NCI-H446 (cell line): ENCODE data around the gene DKK1.
A peak's percentile ranks its signal among the peaks of the same experiment; 100 is the strongest.

Source experiments
- DNase-seq, 2 experiments: peaks; one replicate each; lab custom pipeline; 2025; lab: John Stamatoyannopoulos, UW

Gene DKK1, protein sequence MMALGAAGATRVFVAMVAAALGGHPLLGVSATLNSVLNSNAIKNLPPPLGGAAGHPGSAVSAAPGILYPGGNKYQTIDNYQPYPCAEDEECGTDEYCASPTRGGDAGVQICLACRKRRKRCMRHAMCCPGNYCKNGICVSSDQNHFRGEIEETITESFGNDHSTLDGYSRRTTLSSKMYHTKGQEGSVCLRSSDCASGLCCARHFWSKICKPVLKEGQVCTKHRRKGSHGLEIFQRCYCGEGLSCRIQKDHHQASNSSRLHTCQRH

DNA sequence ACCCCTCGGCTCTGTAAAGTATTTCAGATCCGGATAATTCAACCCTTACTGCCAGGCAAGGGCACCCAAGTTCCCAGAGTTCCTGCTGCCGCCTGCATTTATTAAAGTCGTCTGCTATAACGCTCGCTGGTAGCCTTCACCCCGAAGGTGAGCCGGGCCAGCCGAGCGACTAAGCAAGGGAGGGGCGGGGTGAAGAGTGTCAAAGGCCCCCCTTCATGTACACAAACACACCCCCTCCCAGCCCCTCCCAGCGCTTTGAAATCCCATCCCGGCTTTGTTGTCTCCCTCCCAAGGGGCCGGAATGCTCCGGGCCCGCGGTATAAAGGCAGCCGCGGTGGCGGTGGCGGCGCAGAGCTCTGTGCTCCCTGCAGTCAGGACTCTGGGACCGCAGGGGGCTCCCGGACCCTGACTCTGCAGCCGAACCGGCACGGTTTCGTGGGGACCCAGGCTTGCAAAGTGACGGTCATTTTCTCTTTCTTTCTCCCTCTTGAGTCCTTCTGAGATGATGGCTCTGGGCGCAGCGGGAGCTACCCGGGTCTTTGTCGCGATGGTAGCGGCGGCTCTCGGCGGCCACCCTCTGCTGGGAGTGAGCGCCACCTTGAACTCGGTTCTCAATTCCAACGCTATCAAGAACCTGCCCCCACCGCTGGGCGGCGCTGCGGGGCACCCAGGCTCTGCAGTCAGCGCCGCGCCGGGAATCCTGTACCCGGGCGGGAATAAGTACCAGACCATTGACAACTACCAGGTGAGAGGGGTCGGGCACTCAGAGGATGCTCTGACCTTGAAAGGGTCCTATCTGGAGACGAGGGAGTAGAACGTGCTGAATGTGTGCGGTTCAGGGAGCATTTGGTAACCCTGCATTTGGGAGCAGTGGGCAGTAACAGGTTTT lies at the start of gene DKK1:
TSS of gene DKK1 (plus strand) at position 349 of the 889 bp plus-strand sequence. CDS start at position 503, 154 bp downstream.
- no peak for DNase-seq

DNA sequence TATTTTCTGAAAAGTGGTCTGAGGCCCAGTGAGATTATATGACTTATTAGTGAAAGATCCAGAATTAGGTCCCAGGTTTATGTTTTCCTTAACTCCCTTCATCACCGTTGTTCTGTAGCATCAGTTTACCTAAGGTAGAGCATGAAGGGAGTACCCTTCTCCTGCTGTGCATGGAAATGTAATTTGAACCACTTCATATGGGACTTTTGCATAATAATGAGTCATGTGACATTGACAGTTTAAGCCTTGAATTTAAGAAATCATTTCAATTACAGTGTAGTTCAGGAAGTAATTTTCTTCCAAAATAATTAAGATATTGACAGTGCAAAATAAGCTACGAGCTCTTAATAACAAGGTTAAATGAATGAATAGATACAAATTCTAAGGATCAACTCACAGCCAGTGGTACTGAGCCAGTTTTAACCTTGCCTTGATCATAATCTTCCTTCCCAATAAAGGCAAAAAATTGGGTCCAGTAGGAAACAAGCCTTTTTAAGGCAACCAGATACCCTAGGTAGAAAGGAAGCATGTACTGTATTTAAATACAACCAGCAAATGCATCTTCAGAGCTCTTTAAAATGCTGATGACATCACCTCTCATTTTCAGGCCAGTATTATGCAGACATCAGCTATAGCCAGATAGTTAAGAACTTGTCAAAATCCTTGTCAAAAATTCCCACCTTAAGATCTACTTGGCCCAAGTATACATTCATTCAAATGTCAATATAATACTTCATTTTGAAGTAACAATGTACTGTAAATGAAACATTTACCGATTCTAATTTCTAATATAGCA lies 48.8 kb upstream of the DKK1 start:
- DNase-seq, result no peak

DNA sequence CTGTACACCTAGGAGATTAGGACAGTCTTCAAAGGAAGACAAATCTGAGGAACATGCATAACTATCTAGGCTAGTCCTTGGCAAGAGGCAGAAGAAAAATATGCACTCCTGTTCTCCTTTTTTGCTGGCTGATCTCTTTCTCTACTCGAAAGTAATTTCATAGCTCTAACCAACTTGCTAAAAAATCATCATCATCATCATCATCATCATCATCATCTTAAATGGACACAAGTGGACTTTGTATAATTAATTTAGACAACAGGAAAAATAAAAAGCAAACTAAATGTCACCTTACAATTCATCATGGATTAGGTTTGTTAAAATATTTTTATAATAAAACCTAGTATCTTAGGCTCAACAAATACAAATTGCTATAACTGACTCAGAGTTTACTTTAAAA lies 47.2 kb upstream of the DKK1 start:
- no peak for DNase-seq

DNA sequence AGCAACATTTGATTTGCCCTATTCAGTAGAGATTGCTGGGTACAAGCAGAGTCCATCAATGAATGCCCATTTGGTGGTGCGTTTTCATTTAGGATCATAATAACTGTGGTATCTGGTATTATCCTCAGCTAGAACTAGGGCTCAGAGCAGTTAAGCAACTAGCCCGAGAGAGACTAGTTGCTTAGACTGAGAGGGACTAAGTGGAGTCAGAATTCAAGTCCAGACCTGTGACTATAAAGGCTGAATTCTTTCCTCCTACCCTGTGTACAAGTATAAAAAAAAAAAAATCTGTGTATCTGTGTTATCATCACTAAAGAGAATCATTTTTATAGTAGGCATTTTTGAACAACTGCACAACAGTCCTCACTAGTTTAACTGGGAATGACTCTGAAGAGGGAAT lies 45.3 kb upstream of the DKK1 start:
- DNase-seq, result no peak

DNA sequence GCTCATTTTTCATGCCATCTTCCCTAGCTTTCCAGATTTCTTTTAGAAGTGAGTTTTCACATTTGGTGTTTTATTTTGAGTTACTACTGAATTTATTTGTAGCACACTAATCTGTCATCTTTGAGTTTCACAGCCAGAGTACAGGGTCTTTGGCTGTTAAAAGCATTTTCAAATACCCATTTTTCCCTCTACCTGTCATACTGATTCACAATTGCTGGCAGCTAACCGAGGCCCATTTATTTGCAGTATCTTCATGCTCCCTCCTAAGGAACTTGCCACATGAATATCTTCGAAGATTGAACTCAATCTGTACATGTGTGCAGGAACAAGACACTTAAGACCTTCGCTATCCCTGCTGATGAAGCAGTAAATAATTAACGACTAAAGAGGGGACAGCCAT lies 44.8 kb upstream of the DKK1 start:
- no peak for DNase-seq

DNA sequence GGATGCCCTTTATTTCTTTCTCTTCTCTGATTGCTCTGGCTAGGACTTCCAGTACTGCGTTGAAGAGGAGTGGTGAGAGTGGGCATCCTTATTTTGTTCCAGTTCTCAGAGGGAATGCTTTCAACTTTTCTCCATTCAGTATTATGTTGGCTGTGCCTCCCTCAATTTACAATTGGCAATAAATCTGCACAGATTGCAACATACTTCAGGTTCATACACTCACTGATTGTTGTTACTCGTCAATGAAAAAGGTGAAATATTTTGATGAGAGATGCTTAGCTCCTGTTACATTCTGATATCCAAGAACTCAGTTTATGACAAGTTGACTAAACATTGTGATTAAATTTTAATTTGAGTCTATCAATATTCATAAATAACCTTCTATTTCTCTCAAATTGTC lies 37.9 kb upstream of the DKK1 start:
- no peak for DNase-seq

DNA sequence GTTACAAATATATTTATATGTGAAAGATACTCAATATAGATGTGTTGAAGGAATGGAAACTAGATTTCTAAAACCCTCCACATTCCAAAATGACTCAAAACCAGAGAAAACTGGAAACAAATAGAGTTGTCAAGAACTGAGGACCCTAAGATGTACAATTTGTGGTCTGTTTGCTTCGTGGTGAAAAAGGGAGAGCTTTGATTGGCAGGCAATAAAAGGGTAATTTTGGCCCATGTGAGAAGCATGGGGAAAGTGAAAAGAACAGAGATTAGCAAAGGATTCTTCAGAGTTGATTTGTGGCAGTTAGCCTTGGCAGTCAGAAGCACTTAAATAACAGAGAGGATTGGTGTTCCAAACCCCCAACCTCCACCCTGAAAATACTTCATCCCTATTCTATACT lies 37.1 kb upstream of the DKK1 start:
- no peak for DNase-seq

DNA sequence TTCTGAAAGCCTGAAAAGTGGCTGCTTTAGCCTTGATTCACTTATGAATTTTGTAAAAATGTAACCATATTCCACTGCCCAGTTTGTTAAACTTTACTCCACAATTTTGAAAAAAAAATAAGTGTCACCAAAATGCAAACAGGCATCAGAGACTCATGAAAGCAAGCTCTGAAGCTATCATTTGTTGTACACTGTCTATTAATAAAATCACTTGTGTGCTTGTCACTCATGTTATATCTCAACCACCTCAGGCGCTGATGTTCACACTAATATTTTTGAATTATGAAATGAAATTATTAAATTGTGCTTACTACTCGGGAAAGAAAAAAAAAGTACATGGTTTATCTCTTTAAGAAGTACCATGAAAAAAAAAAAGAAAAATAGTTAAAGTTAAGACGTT lies 34.5 kb upstream of the DKK1 start:
- no peak for DNase-seq

DNA sequence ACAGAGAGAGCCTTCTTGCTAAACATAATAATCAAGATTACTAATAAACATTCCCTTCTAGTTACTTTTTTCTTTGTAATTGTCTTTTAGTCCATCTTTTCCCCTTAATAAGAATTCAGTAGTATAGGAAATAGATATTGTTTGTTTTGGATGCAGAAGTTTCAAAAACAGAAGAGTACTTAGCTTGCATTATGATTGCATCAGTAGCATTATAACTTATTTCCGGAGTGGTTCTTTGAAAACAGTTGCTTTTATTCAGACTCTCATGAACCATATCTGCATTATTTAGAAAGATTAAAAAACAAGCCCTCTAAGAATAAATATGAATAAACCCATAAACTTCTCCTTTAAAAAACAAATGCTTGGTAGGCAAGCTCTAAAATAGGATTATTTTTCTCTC lies 34.0 kb upstream of the DKK1 start:
- no peak for DNase-seq

DNA sequence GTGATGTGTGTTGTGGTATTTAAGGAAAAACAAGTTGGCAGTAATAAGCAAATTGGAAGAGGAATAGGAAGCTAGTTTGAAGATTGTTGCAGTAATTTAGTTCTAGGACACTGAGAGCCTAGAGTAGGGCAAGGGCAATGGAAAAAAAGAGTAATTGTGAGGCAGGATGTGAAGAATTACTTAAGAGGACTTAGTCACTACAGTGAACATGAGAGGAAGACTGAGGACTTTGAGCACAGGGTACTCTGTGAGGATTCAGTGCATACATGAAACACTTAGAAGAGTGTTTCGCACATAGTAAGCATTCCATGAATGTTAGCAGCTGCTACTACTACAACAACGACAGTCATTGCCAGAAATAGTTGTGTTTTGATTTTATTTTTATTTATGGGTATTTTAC lies 30.9 kb upstream of the DKK1 start:
- no peak for DNase-seq

DNA sequence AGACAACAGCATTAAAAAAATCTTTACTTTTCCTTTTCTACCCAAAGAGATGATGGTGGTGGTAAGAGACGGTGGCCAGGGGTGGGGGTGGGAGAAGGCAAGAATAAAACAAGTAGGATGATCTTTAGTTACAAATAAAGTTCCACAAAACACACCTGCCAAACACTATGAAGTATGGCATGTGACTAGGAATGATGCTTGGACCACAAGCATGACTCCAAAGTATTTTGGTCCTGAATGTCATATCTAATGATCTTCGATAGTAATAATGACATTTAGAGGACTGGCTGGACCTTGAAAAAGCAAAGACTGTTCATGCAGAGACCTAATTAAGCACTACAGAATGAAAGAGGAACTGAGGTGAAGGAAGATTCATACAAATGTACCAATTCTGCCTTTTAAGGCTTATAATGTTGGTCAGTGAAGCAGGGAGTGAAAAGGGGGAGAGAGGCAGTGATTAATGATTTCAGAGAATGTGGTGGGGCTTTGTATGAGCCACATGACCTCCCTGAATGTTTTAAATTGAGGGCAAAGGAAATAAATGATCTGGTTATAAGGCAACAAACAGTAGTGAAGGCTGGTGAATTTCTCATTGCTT lies 29.6 kb upstream of the DKK1 start:
- no peak for DNase-seq

DNA sequence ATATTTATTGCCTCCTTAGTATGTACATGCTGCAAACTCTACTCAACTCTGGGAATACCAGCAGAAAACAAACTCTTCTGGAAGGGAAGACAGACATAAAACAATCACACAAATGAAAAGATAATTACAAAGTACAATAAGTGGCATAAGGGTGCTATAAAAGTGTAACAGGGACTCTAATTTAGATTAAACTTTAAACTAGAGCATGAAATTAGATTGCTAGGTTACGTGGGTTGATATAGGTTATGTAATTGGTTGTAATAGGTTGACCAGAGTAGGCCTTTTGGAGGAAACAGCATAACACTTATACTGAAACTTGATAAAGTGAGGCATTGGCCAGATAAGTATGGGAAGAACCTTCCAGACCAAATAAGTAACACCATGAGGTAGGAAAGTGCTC lies 26.2 kb upstream of the DKK1 start:
- no peak for DNase-seq

DNA sequence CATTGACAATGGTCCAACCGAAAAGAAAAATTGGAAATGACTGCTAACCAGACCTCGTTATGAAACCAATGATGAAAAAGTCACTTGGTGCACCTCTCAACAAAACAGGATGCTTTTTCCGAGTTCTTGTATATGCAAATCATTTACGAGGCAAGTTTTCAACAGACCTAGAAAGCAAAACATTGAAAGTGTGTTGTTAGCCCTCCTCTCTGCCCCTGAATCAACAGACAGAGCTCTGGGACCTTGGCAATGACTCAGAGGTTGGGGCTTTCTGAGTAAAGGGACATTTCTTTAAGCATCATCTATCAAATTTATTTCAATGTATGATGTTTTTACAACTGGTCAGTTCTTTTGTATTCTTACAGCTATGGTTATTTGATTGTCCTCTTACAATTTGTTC lies 16.3 kb upstream of the DKK1 start:
- DNase-seq, result no peak

DNA sequence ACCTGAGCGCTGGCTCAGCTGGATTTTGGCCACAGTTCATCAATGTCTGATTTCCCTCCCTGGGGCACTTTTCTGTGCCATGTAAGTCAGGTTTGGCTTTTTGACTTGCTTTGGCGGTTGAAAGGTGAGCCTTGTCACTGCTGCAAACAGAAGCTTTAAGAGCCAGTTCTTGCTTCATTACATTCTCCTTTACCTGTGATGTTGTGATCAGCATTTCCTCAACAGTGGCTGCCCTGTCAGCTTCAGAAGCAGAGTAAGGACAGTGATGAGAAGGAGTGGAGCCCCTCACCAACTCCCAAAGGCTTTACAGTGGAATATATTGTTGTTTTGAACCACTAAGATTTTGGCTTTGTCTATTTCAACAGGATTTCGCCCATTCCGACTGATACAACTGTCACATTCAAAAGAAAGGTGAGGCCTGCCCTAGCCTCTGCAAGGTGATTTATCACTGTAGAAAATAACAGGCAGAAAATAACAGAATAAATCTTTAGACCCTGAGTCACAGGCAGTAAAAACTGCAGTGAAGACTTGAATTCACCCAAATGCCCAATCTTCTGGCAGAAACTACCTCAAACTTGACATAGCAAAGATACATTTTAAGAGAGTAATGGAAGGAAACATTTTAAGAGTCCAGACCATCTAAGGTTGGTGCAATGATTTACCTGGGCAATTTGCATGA lies 13.3 kb upstream of the DKK1 start:
- DNase-seq, result no peak

DNA sequence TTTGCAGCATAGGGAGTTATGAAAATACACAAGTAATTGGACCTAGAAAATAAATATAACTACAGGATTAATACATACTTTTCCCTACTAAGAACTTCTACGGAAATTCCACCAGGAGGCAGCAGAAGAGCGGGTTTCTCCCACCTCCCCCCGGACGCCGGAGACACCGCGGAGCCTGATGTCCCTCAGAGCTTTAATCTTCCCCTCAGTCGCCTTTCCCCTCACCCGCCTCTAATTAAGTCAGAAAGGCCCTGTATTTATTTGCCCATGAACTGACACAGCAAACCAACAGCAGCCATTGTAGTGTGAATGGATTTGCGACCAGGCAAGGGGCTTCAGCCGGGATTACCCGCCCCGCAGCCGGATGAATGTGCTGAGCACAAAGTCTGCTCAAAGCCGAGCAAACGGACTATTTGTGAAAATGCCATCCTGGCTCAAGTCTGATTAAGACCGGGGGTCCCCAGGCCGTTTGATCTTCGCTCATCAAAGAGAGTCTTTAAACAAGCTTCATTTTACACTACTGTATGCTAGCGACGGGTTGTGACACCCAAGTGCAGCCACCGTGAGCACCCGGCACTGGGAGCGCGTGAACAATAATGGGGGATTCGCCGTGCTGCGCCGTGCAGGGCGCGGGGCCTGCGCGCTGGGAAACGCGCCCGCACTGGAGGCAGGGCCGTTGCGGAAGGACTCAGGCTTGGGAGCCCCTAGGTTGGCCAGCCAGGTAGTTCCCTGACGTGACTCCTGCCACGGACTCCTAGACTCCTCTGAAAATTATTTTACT lies 5.6 kb upstream of the DKK1 start:
- DNase-seq, result peak in 1 of 2 experiments; percentile 16

DNA sequence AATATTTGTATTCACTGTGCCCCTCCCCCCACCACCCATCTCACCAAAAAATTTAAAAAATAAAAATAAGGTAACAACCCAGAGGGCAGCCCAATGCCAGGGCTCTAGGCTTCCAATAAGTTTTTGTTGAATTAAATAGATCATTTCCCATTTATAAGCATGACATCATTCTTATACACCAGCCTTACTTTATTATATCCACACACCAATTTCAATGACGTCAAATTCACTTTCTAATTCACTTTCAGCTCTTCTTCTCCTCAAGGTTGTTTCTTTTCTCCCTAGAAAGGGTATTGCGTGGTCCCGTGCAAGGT lies 1.2 kb upstream of the DKK1 start:
- DNase-seq, result no peak

DNA sequence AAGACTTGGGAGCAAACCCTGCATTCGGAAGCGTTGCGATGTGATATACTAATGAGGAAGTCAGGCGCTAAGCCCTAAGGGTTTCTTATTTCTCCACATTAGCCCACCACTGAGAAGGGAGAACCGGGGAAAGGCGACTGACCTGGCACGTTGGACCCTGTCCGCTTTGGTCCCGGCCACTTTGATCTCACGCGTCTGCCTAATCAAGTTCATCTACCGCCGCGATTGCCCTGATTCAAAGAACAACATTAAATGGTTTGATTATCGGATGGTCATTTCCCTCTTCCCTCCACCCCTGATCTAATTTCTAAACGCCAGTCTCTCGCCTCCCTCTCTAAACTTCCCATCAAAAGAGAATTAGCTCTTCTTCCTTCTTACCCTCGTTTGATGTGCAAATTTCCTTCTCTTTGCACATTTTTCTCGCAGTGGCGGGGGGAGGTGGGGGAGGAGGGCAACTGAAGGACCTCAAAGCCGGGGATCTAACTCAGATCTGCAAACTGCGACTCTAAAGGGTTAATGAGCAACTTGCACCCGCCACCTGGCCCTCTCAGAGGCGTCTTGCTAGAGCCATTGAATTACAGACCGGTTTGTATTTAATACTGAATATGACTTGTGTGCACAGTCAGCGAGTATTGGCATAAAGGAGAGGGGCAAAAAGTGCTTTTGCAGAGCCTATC lies 687 bp upstream of the DKK1 start:
- no peak for DNase-seq

DNA sequence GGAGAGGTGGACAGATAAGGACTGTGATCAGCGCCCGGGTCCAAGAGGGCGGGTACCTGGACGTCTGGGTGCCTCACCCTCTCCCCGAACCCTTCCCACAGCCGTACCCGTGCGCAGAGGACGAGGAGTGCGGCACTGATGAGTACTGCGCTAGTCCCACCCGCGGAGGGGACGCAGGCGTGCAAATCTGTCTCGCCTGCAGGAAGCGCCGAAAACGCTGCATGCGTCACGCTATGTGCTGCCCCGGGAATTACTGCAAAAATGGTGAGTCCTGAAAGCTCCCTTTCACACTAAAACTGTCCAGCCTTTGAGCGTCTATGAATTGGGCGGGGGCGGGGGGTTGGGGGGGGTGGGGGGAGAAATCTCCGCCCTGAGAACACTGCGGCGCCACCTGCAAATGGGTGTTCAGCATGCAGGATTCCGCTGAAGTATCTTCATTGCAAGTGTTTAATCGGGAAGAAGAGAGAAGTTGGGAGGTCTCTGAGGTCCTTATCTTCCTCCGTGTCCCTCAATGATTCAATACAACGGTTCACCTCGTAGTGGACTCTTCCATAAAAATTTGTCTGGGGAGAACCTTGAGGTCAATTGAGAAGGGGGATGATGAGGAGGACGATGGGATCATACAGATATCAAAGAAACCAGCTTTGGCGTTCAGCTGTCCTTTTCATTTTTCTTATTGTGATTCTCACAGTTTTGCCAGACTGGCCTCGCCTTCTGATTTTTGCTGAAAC lies 906 bp downstream of the DKK1 start:
- DNase-seq, result no peak

DNA sequence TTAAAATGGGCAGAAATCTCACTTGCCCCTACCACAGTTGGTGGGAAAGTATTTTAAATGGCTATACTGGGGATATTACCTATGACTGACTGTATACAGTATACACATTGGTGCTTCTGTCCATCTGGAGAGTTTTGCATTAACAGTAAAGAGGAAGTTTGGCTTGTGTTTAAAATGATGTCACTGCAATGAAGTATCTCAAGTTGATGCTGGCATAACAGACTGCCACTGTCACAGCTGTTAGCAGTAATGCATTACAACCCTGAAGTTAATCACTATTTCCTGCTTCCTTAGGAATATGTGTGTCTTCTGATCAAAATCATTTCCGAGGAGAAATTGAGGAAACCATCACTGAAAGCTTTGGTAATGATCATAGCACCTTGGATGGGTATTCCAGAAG lies 1.9 kb downstream of the DKK1 start:
- DNase-seq, result no peak

DNA sequence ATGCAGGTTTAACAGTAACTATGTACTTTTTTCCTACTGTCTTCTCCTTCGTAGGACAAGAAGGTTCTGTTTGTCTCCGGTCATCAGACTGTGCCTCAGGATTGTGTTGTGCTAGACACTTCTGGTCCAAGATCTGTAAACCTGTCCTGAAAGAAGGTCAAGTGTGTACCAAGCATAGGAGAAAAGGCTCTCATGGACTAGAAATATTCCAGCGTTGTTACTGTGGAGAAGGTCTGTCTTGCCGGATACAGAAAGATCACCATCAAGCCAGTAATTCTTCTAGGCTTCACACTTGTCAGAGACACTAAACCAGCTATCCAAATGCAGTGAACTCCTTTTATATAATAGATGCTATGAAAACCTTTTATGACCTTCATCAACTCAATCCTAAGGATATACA lies 2.4 kb downstream of the DKK1 start:
- no peak for DNase-seq
